HEK293T (cell line): Measurements from ENCODE around the gene CHST1.

ENCODE experiments used
- CTBP1 ChIP-seq: fragments of 450-650 bp; IDR thresholded peaks from 2 replicates; pipeline ENCODE4 v1.6.1; 2016; ENCODE audit warnings: borderline replicate concordance
- ELF4 ChIP-seq: fragments of 450-650 bp; IDR thresholded peaks from 2 replicates; pipeline ENCODE4 v1.6.1; 2017; ENCODE audit warnings: antibody characterized with exemption
- FOXA1 ChIP-seq: fragments of 450-650 bp; IDR thresholded peaks from 2 replicates; pipeline ENCODE4 v1.6.1; 2016; ENCODE audit warnings: mild to moderate bottlenecking
- FOXM1 ChIP-seq: fragments of 450-650 bp; IDR thresholded peaks from 2 replicates; pipeline ENCODE4 v1.6.1; 2017; ENCODE audit warnings: mild to moderate bottlenecking, borderline replicate concordance
- HDGF ChIP-seq: fragments of 450-650 bp; IDR thresholded peaks from 2 replicates; pipeline ENCODE4 v1.6.1; 2017; ENCODE audit warnings: antibody characterized with exemption, borderline replicate concordance
- LEF1 ChIP-seq: fragments of 450-650 bp; IDR thresholded peaks from 2 replicates; pipeline ENCODE4 v1.6.1; 2017; ENCODE audit warnings: mild to moderate bottlenecking, borderline replicate concordance
- NFRKB ChIP-seq: fragments of 450-650 bp; IDR thresholded peaks from 2 replicates; pipeline ENCODE4 v1.6.1; 2016; ENCODE audit warnings: mild to moderate bottlenecking, moderate library complexity
- SUZ12 ChIP-seq: fragments of 450-650 bp; IDR thresholded peaks from 2 replicates; pipeline ENCODE4 v1.6.1; 2016; ENCODE audit warnings: mild to moderate bottlenecking
- TARDBP ChIP-seq: fragments of 450-650 bp; IDR thresholded peaks from 2 replicates; pipeline ENCODE4 v1.6.1; 2016
- ZNF384 ChIP-seq: fragments of 450-650 bp; IDR thresholded peaks from 2 replicates; pipeline ENCODE4 v1.6.1; 2016

GRCh38 chr11:45644981-45645889, 20.2 kb downstream of the CHST1 start:
- TF ChIP-seq FOXA1 (no peak), SUZ12 (no peak), HDGF (no peak), NFRKB (no peak), TARDBP (no peak), CTBP1 (no peak), LEF1 (no peak), ELF4 (no peak), FOXM1 (no peak), ZNF384 (no peak)
